ENCODE data around the gene OPRD1.

The OPRD1 gene

DNA sequence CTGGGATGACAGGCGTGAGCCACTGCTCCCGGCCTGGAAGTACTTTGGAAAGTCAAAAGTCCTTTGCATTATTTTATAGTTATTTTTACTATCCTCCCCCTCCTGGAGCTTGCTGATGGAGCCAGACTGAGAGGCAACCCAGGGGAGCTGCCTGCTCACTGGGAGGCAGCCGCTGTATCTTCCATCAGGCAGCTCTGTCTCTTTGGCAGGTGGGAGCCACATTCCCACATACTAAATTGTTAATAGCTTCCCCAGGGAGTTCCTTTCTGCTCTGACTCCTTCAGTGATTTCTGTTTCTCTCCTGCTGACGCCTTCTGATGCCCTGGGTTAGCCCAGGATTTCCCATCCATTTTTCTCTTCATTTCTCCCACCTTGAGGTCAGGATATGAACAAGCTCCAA, 4.9 kb upstream of the OPRD1 start:
- no peaks in the 10 kb centered on the region for H3K9me3 ChIP-seq (ENCODE audit: control insufficient read depth, low read length)

DNA sequence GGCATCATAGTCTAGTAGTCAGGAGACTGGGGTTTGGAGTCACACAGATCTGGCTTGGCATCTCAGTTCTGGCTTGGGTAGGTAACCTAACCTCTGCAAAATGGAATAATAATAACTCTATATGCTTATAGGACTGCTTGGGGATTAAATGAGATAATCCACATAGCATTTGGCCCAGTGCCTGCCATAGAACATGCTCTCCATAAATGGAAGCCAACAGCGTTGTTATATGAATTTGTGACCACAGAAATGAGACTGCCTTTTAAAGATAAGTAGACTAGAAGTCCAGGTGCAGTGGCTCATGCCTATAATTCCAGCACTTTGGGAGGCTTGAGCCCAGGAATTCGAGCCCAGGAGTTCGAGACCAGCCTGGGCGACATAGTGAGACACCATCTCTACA, 4.0 kb upstream of the OPRD1 start:
- no peak overlapping the region for H2AFZ ChIP-seq
- no peaks in the 10 kb centered on the region for H3K4me1 ChIP-seq
- no peaks in the 10 kb centered on the region for H3K36me3 ChIP-seq (ENCODE audit: control insufficient read depth, insufficient read depth, low read length)
- H3K9ac ChIP-seq = no peak overlapping the region
- no peak overlapping the region for H3K27ac ChIP-seq
- no peak overlapping the region for H3K4me3 ChIP-seq (ENCODE audit: low read depth, low read length)
- TF ChIP-seq, protein P1, sequence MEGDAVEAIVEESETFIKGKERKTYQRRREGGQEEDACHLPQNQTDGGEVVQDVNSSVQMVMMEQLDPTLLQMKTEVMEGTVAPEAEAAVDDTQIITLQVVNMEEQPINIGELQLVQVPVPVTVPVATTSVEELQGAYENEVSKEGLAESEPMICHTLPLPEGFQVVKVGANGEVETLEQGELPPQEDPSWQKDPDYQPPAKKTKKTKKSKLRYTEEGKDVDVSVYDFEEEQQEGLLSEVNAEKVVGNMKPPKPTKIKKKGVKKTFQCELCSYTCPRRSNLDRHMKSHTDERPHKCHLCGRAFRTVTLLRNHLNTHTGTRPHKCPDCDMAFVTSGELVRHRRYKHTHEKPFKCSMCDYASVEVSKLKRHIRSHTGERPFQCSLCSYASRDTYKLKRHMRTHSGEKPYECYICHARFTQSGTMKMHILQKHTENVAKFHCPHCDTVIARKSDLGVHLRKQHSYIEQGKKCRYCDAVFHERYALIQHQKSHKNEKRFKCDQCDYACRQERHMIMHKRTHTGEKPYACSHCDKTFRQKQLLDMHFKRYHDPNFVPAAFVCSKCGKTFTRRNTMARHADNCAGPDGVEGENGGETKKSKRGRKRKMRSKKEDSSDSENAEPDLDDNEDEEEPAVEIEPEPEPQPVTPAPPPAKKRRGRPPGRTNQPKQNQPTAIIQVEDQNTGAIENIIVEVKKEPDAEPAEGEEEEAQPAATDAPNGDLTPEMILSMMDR (IDR thresholded peaks at IDR 0.05) = no peak
- no peak overlapping the region for H3K4me2 ChIP-seq (ENCODE audit: low read length)
- no peaks in the 10 kb centered on the region for H3K27me3 ChIP-seq (ENCODE audit: control insufficient read depth, insufficient read depth, low read length)
- H3K79me2 ChIP-seq = no peaks in the 10 kb centered on the region
- H3K9me3 ChIP-seq (ENCODE audit: control insufficient read depth, low read length) = no peaks in the 10 kb centered on the region

More for the DNA sequence above, 4.9 kb upstream of the OPRD1 start:
- Histone ChIP-seq H3K27ac (no peak overlapping the region), H3K36me3 (ENCODE audit: control insufficient read depth, insufficient read depth, low read length) (no peaks in the 10 kb centered on the region), H3K27me3 (ENCODE audit: control insufficient read depth, insufficient read depth, low read length) (no peaks in the 10 kb centered on the region), H3K4me1 (no peaks in the 10 kb centered on the region), H2AFZ (no peak overlapping the region), H3K9ac (no peak overlapping the region), H3K4me2 (ENCODE audit: low read length) (no peak overlapping the region), H3K4me3 (ENCODE audit: low read depth, low read length) (no peak overlapping the region), H3K79me2 (no peaks in the 10 kb centered on the region)
- TF ChIP-seq, protein P1 (IDR thresholded peaks at IDR 0.05) = no peak

DNA sequence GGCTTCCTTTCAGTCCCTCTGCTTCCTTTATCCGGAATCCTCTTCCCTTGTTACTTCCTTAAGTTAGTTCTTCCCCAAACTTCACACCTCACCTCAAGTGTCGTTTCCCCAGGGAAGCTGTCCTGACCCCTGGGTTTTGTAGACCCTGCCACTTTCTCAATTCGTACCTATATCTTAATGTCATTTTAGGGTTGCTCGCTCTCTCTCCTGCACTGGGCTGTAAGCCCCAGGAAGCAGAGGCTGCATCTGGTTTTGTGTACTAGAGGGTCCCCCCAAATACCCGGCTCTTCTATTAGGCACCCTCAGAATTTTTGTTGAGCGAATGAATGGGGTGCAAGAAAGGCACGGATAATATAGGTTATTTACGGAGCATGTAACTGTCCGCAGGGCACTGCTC, 603 bp upstream of the OPRD1 start:
- H2AFZ ChIP-seq = no peak overlapping the region
- TF ChIP-seq, protein P1 (IDR thresholded peaks at IDR 0.05) = no peak
- H3K4me3 ChIP-seq (ENCODE audit: low read depth, low read length) = no peak overlapping the region
- no peak overlapping the region for H3K9ac ChIP-seq
- no peaks in the 10 kb centered on the region for H3K27me3 ChIP-seq (ENCODE audit: control insufficient read depth, insufficient read depth, low read length)
- no peak overlapping the region for H3K27ac ChIP-seq
- no peak overlapping the region for H3K4me2 ChIP-seq (ENCODE audit: low read length)
- H3K79me2 ChIP-seq = no peaks in the 10 kb centered on the region
- H3K9me3 ChIP-seq (ENCODE audit: control insufficient read depth, low read length) = no peaks in the 10 kb centered on the region
- H3K36me3 ChIP-seq (ENCODE audit: control insufficient read depth, insufficient read depth, low read length) = no peaks in the 10 kb centered on the region
- no peaks in the 10 kb centered on the region for H3K4me1 ChIP-seq

DNA sequence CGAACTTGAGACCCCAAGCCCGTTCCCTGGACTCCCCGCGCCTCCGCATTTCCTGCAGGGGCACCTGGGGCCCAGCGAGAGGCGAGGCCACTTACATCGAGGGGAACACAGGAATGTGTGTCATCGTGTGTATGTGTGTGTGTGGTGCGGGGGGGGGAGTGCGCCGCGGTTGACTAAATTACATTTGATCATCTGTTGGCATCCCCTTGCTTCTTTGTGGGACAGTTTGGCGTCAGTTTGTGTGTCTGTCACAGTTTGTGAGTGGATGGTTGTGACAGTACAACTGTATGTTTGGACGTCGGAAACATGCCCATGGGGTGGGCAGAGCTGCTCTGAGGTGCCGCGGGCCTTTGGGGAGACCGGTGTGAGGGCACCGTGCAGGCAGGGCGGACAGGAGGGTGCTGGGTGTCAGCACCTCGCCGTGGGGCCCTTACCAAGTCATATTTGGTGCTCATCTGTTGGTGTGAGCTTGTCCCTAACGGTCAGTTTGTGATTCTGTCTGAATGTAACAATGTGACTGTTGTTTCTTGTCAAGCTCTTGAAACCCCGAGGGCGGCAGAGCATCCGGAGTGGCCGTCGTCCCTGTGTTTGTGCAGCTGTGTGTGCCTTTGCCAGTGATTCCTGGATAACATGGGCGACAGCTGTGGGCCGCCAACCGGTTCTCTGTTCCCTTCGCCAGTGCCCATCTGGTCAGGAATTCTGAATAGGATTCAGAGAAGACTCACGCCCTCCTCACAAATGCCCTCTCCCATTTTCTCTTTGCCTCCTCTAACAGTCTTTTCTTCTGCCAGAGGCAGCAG, 899 bp downstream of the OPRD1 start:
- H3K79me2 ChIP-seq = no peaks in the 10 kb centered on the region

More for the DNA sequence above, 899 bp downstream of the OPRD1 start:
- no peak overlapping the region for H2AFZ ChIP-seq
- H3K36me3 ChIP-seq (ENCODE audit: control insufficient read depth, insufficient read depth, low read length) = no peaks in the 10 kb centered on the region
- H3K4me1 ChIP-seq = no peaks in the 10 kb centered on the region
- no peak overlapping the region for H3K4me3 ChIP-seq (ENCODE audit: low read depth, low read length)
- TF ChIP-seq, protein P1 (IDR thresholded peaks at IDR 0.05) = no peak
- H3K9me3 ChIP-seq (ENCODE audit: control insufficient read depth, low read length) = no peaks in the 10 kb centered on the region
- H3K9ac ChIP-seq = no peak overlapping the region
- no peak overlapping the region for H3K4me2 ChIP-seq (ENCODE audit: low read length)
- H3K27ac ChIP-seq = no peak overlapping the region
- H3K27me3 ChIP-seq (ENCODE audit: control insufficient read depth, insufficient read depth, low read length) = no peaks in the 10 kb centered on the region

All from parathyroid adenoma (tissue), 2 donors.